ENCODE results near the gene RAB21. TPM values are rescaled to one million over a fixed set of nuclear protein-coding genes. Genes with fewer than 3 reads are reported as not detected.

RAB21 gene
- total and polyA plus RNA-seq, 2 experiments from 2014 or later = 21.8 to 60.3 TPM

DNA sequence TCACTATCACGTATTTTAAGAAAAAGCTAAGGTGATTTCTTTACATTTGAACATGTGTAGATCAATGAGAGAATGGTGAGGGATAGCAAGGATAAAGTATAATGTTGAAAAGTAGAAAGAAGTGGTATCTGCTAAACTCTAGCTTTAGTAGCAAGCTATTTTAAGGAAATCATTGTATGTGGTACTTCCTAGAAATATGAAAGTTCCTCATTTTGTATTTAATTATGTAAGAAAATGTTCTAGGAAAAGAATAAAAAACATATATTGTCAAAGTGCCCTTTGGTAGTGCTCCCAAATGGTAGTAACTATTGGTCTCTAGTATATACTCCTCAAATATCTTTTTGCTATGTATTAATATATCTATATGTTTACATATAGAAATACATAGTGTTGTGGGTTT is 35.7 kb downstream of the RAB21 start:
- Histone ChIP-seq H3K9me3 (ENCODE audit: low read depth) (no peaks in the 10 kb centered on the region), H3K4me1 (ENCODE audit: low read depth) (no peaks in the 10 kb centered on the region), H3K4me3 (no peak overlapping the region), H3K27ac (no peak overlapping the region), H3K27me3 (no peaks in the 10 kb centered on the region), H3K36me3 (peaks cover 20% of the 10 kb centered on the region)
- TF ChIP-seq, protein P1, sequence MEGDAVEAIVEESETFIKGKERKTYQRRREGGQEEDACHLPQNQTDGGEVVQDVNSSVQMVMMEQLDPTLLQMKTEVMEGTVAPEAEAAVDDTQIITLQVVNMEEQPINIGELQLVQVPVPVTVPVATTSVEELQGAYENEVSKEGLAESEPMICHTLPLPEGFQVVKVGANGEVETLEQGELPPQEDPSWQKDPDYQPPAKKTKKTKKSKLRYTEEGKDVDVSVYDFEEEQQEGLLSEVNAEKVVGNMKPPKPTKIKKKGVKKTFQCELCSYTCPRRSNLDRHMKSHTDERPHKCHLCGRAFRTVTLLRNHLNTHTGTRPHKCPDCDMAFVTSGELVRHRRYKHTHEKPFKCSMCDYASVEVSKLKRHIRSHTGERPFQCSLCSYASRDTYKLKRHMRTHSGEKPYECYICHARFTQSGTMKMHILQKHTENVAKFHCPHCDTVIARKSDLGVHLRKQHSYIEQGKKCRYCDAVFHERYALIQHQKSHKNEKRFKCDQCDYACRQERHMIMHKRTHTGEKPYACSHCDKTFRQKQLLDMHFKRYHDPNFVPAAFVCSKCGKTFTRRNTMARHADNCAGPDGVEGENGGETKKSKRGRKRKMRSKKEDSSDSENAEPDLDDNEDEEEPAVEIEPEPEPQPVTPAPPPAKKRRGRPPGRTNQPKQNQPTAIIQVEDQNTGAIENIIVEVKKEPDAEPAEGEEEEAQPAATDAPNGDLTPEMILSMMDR (IDR thresholded peaks at IDR 0.05; ENCODE audit: low read depth, low read length) = no peak
- DNase-seq (ENCODE audit: low read depth in 1 of 2, low spot score in 1 of 2) = no peak

DNA sequence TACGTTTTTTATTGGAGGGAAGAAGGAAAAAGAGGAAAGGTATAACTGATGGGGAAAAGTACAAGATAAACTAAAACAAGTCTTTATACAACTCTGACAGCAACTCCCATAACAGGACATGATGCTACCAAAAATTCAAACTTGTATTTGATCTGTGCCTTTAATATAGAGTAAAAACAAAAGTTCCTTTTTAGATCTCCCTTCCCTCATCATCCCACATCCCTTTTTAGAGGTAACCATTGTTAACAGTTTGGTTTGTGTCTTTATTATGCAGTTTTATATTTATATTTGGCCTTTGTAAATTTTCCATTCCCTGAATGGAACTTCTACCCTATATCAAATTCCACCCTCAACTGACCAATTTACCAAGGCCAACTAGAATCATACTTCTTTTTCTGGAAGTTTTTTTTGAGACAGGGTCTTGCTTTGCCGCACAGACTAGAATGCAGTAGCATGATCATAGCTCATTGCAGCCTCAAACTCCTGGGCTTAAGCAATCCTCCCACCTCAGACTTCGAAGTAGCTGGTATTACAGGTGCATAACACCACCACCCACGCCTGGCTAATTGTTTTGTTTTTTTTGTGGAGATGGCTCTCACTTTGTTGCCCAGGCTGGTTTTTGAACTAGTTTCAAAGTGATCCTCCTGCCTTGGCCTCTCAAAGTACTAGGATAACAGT is 36.9 kb downstream of the RAB21 start:
- no peak for DNase-seq (ENCODE audit: low read depth in 1 of 2, low spot score in 1 of 2)
- Histone ChIP-seq H3K4me1 (ENCODE audit: low read depth) (no peaks in the 10 kb centered on the region), H3K27ac (no peak overlapping the region), H3K27me3 (no peaks in the 10 kb centered on the region), H3K9me3 (ENCODE audit: low read depth) (no peaks in the 10 kb centered on the region), H3K36me3 (peaks cover 8% of the 10 kb centered on the region), H3K4me3 (no peak overlapping the region)
- TF ChIP-seq, protein P1 (IDR thresholded peaks at IDR 0.05; ENCODE audit: low read depth, low read length) = no peak

DNA sequence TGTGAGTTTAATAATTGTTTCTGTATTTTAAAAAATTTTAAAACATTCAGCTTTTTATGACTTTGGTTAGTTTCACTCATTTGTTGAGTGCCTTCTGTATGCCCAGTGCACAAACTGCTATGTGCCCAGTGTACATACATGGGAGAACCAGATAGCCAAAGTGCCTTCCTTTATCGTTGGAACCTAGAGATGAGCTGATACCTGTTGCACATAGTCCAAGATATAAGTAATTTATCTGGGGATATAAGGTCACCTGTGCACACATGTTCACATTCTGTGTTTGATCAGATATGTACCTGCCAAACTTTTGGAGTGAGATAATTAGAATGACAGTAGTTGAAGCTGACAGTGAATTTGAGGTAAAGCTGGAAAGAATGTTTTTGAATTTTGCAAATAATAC is 37.9 kb downstream of the RAB21 start:
- H3K36me3 ChIP-seq = peaks cover 3% of the 10 kb centered on the region
- H3K27ac ChIP-seq = no peak overlapping the region
- no peaks in the 10 kb centered on the region for H3K4me1 ChIP-seq (ENCODE audit: low read depth)
- H3K9me3 ChIP-seq (ENCODE audit: low read depth) = no peaks in the 10 kb centered on the region
- no peak overlapping the region for H3K4me3 ChIP-seq
- DNase-seq (ENCODE audit: low read depth in 1 of 2, low spot score in 1 of 2) = no peak
- H3K27me3 ChIP-seq = no peaks in the 10 kb centered on the region
- TF ChIP-seq, protein P1 (IDR thresholded peaks at IDR 0.05; ENCODE audit: low read depth, low read length) = no peak

DNA sequence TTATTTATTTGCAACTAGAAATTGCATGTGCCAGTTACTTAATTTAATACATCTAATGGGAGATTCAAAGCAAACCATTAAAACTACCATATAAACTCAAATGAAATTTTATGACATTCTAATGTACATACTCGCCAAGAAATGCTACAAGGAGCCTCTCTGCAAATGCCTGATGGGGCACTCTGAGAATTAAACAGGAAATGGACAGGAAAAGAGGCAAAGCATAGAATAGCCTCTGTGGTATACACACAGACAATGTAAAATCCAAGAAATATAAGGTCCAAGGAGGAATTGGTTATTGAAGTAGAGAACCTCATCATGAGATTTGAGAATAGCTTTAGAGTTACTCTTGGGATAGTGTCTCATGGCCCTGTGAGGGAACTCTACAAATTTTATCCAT is 41.2 kb downstream of the RAB21 start:
- Histone ChIP-seq H3K9me3 (ENCODE audit: low read depth) (no peaks in the 10 kb centered on the region), H3K4me1 (ENCODE audit: low read depth) (peaks cover 3% of the 10 kb centered on the region), H3K36me3 (no peaks in the 10 kb centered on the region), H3K27me3 (no peaks in the 10 kb centered on the region), H3K27ac (no peak overlapping the region), H3K4me3 (no peak overlapping the region)
- TF ChIP-seq, protein P1 (IDR thresholded peaks at IDR 0.05; ENCODE audit: low read depth, low read length) = no peak
- no peak for DNase-seq (ENCODE audit: low read depth in 1 of 2, low spot score in 1 of 2)

DNA sequence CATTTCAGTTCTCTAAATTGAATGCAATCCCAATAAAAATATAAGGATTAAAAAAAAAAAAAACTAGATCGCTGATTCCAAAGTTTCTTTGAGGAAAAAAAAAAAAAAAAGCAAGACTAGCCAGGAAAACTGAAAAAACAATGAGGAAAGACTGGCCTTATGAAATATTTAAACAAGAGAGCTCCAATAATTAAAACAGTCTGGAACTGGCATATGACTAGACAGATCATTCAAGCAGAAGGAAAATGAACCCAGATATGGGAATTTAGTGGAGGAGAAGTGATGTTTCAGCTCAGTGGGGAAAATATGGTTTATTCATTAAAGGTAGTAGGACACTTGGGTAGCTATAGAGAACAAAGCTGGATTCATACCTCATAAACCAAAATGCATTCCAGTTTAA is 42.9 kb downstream of the RAB21 start:
- Histone ChIP-seq H3K4me1 (ENCODE audit: low read depth) (peaks cover 3% of the 10 kb centered on the region), H3K27me3 (no peaks in the 10 kb centered on the region), H3K4me3 (no peak overlapping the region), H3K27ac (no peak overlapping the region), H3K36me3 (no peaks in the 10 kb centered on the region), H3K9me3 (ENCODE audit: low read depth) (no peaks in the 10 kb centered on the region)
- TF ChIP-seq, protein P1 (IDR thresholded peaks at IDR 0.05; ENCODE audit: low read depth, low read length) = no peak
- DNase-seq (ENCODE audit: low read depth in 1 of 2, low spot score in 1 of 2) = no peak
